ENCODE results near the gene MRPL34. TPM values are rescaled to one million over a fixed set of nuclear protein-coding genes. Genes with fewer than 3 reads are reported as not detected.
A peak's percentile ranks its signal among the peaks of the same experiment; 100 is the strongest.

The MRPL34 gene
- total and polyA plus RNA-seq, 2 experiments from 2014 or later = 23.0 to 78.8 TPM

DNA sequence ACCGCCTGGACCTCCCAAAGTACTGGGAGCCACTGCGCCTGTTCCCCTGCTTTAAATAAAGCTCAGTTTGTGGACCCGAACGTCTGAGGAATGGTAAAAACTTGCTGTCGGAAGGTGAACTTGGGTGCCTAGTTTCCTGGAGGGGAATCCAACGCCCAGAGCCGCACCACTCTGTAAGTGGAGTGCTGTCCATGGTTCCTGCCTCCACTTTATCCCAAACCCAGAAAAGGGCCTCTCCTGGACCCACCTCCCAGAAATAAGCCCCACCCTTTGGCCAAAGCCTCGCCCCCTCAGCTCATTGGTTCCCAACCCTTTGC, 26.6 kb downstream of the MRPL34 start:
- H3F3A ChIP-seq (ENCODE audit: insufficient read depth) = peaks cover 11% of the 10 kb centered on the region; the same call in 1 of the 2 replicates
- H3K79me2 ChIP-seq (ENCODE audit: insufficient read depth) = no peaks in the 10 kb centered on the region
- H3K9me3 ChIP-seq (ENCODE audit: low read depth) = no peaks in the 10 kb centered on the region
- WGBS, 2 experiments (ENCODE audit: low coverage in 1 of 2, low lambda C conversion rate in 2 of 2, missing lambda C conversion rate in 2 of 2) = 91 to 92% methylated on average over 8 of the region's 8 CpGs
- H3K9ac ChIP-seq = no peak overlapping the region
- H2AFZ ChIP-seq = no peak overlapping the region
- peaks cover 7% of the 10 kb centered on the region; the same call in 1 of the 2 replicates for H3K4me1 ChIP-seq (ENCODE audit: insufficient read depth)
- no peaks in the 10 kb centered on the region for H4K20me1 ChIP-seq (ENCODE audit: insufficient read depth)
- H3K9me2 ChIP-seq (ENCODE audit: insufficient read depth) = no peaks in the 10 kb centered on the region
- DNase-seq = no peak
- TF ChIP-seq EZH2 (IDR thresholded peaks at IDR 0.05; ENCODE audit: insufficient read depth, poor library complexity, severe bottlenecking) = no peak
- no peak for TF ChIP-seq EZH2phosphoT487 (IDR thresholded peaks at IDR 0.05; ENCODE audit: insufficient read depth, low read depth)
- H3K36me3 ChIP-seq (ENCODE audit: low read depth) = no peaks in the 10 kb centered on the region
- H3K4me3 ChIP-seq = no peak overlapping the region
- no peak overlapping the region for H3K27ac ChIP-seq
- H3K4me2 ChIP-seq (ENCODE audit: unreplicated experiment) = no peak overlapping the region
- no peaks in the 10 kb centered on the region for H3K27me3 ChIP-seq (replicated peaks; ENCODE audit: insufficient read depth)
- in situ Hi-C loops (cut with MboI) = no loop called here

DNA sequence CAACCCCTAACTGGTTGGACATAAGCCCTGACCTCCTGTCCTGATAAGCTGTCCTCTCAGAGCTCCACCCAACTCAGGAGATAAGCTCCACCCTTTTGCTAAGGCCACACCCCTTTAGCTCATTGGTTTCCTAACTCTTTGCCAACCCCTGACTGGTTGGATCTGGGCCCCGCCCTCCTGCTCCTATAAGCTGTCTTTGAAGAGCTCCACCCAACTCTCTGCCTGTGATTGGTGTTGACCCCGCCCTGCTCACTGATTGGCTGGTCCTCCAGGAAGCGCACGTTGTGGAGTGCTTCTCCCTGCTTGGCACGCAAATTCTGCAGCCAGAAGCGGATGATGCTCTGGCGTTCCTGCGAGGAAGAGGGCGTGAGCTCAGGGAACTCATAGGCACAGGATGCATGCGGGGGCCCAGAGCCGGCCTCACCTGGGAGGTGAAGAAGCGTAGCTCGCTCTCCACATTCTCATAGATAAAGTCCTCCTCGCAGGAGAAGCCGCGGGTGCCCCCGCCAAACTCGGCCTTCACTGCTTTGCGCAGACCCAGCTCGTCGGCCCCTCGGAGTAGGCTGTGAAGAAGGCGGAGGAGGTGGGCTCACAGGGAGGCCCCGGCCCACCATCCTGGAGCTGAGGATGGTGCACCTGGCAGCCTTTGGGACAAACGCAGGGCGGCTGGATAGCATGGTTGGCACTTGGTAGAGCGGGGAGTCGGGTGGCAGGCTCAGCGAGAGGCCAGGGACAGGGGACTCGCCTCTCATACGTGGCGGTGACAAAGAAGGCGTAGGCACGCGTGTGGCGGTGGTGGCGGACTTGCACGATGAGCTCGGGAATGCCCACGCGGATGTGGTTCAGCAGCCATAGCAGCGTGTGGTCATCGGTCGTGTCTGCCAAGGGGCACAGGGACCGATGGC, 27.3 kb downstream of the MRPL34 start:
- peaks cover 11% of the 10 kb centered on the region; the same call in 1 of the 2 replicates for H3F3A ChIP-seq (ENCODE audit: insufficient read depth)
- DNase-seq = peak; percentile 62

DNA sequence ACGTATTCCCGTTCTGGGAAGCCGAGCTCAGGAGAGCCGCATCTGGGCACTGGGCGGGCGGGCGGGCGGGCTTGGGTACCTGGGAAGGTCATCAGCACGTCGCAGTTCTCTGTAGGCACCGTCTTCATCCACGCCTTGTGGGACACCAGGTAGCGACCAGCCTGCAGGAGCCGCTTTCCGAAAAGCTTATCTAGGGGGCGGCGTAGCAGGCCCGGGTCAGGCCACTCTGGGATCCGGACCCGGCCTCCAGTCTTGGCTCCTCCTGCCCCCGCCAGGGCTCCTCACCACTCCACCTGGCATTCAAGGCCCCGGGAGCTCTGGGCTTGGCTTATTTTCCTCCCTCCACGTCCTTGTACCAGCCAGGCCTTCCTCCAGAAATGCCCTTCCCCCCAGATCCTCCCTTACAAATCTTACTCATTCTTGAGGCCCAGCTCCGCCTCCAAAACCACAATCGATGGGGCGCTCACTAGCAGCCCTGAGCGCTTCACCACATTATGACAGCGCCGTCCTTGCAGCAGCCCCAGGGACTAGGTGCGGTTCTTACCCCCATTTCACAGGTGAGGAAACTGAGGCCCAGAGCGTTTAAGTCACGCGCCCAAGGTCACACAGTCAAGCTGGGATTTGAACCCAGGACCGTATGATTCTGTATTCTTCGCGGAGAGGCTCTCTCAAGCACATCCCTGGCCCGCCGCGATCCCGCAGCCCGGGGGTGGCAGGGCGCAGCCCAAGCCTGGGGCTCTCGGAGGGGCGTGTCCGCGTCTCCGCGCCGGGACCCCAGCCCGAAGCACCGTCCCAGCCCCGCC, 28.1 kb downstream of the MRPL34 start:
- in situ Hi-C loops (cut with MboI) = no loop called here
- Histone ChIP-seq H4K20me1 (ENCODE audit: insufficient read depth) (no peaks in the 10 kb centered on the region), H3K27ac (no peak overlapping the region), H3K79me2 (ENCODE audit: insufficient read depth) (no peaks in the 10 kb centered on the region), H3K4me1 (ENCODE audit: insufficient read depth) (peaks cover 7% of the 10 kb centered on the region; the same call in 1 of the 2 replicates), H3K27me3 (replicated peaks; ENCODE audit: insufficient read depth) (no peaks in the 10 kb centered on the region), H3K36me3 (ENCODE audit: low read depth) (no peaks in the 10 kb centered on the region), H3K4me2 (ENCODE audit: unreplicated experiment) (peak overlapping the region; percentile 71), H3K9ac (peak overlapping the region; percentile 63), H3K9me2 (ENCODE audit: insufficient read depth) (no peaks in the 10 kb centered on the region), H3K4me3 (peak overlapping the region; percentile 77), H3F3A (ENCODE audit: insufficient read depth) (peaks cover 11% of the 10 kb centered on the region; the same call in 1 of the 2 replicates), H2AFZ (peak overlapping the region; percentile 88), H3K9me3 (ENCODE audit: low read depth) (no peaks in the 10 kb centered on the region)
- 23 to 33% methylated on average over 45 to 51 of the region's 52 CpGs for WGBS, 2 experiments (ENCODE audit: low coverage in 1 of 2, low lambda C conversion rate in 2 of 2, missing lambda C conversion rate in 2 of 2)
- TF ChIP-seq EZH2 (IDR thresholded peaks at IDR 0.05; ENCODE audit: insufficient read depth, poor library complexity, severe bottlenecking) (no peak), EZH2phosphoT487 (IDR thresholded peaks at IDR 0.05; ENCODE audit: insufficient read depth, low read depth) (no peak)
- DNase-seq = peak; percentile 91

More for the DNA sequence above, 27.3 kb downstream of the MRPL34 start:
- Histone ChIP-seq H3K9me3 (ENCODE audit: low read depth) (no peaks in the 10 kb centered on the region), H3K27ac (no peak overlapping the region), H3K4me3 (no peak overlapping the region), H3K79me2 (ENCODE audit: insufficient read depth) (no peaks in the 10 kb centered on the region), H3K9ac (no peak overlapping the region), H4K20me1 (ENCODE audit: insufficient read depth) (no peaks in the 10 kb centered on the region), H2AFZ (no peak overlapping the region), H3K9me2 (ENCODE audit: insufficient read depth) (no peaks in the 10 kb centered on the region), H3K4me1 (ENCODE audit: insufficient read depth) (peaks cover 7% of the 10 kb centered on the region; the same call in 1 of the 2 replicates), H3K36me3 (ENCODE audit: low read depth) (no peaks in the 10 kb centered on the region), H3K27me3 (replicated peaks; ENCODE audit: insufficient read depth) (no peaks in the 10 kb centered on the region), H3K4me2 (ENCODE audit: unreplicated experiment) (no peak overlapping the region)
- TF ChIP-seq EZH2phosphoT487 (IDR thresholded peaks at IDR 0.05; ENCODE audit: insufficient read depth, low read depth) = no peak
- no peak for TF ChIP-seq EZH2 (IDR thresholded peaks at IDR 0.05; ENCODE audit: insufficient read depth, poor library complexity, severe bottlenecking)
- 96% methylated on average over 45 of the region's 45 CpGs for WGBS, 2 experiments (ENCODE audit: low coverage in 1 of 2, low lambda C conversion rate in 2 of 2, missing lambda C conversion rate in 2 of 2)
- in situ Hi-C loops (cut with MboI) = no loop called here
